Activated naive CD4-positive, alpha-beta T cell treated with Interleukin-2 at 50 U/mL for 16 hours (primary cell): Measurements from ENCODE around the gene FBXW4.

ENCODE experiments used
- DNase-seq: peaks from one replicate; pipeline ENCODE4 v3.0.0-alpha.2; 2020

The FBXW4 gene

DNA sequence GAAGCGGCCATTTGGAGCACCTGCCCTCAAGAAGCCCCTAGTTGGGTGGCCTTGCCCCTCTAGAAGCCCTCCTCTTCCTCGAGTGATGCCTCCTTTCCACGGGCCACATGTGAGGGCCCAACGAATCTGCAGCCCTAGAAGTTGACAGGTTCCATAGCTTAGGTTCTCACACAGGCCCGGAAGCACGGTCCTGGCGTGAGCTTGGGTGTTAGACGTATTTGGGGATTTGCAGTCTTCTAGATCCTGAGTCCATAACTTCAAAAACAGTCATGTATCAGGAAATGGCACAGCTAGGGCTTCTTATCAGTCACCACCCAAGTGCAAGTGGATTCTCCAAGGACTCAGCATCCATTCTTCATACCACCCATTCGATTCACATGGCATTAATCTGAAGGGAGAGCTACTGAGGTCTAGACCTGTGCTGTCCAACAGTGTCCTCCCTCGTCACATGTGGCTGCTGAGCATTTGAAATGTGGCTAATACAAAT is 477 bp upstream of the FBXW4 start:
- DNase-seq, result no peak

DNA sequence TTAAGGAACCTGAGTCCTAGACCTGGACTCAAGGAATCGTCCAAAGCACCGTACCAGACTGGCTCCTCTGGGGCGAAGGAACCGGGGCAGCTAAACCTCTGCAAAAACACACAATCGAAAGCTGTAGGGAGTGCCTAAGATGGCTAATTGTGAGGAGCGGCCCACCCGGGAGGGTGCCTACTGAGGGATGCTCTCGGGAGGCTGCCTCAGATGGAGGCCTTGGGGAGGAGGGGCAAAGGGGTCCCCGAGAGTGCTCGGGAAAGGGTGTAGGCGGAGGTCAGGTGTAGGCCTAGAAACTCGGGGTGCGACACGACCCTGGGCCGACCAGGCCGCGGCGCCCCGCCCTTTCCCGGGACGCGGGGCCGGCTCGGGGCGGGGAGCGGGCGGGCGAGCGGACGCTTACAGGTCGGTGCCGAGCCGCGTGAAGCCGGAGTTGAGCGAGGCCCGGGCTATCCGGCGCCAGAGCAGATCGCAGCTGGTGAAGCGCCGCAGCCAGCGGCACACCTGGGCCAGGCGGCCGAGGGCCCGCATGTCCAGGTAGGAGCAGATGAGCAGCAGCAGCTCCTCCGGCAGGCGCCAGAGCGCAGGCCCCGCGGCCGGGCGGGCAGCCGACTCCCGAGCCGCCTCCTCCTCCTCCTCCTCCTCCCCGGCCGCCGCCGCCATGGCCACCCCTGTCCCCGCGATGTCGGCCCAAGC is 844 bp downstream of the FBXW4 start:
- peak; percentile 67 for DNase-seq

DNA sequence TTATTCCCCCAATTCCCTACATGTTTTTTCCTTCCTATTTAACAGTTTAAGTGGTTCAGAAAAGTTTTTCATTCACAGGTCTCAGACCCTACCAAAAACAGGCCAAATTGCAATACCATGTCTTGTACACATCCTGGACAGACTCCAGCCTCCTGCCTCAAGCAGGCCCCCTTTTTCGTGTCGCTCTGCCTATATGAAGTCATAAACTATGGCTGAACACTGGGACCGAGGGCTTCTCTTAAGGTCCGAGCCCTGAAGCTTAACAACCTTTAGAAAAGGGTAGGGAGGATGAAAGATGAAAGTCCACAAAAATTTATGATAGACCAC is 1.4 kb downstream of the FBXW4 start:
- no peak for DNase-seq

DNA sequence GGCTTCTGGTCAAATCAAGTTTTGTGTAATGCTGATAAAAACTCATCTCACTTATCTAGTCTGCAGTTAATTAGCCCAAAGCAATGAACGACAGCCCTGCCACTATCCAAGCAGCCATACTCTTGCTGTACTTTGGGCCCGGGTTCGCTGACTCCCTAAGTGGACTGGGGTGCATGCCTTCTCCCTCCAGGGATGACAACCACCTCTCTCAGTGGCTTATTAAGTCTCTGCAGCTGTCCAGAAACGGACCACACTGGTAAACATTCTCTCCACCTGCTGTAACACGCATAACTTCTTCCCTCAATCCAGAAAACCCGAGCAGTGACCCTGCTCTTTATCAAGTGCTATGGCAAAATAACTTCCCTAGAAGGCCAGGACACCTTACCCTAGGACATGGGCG is 3.9 kb downstream of the FBXW4 start:
- no peak for DNase-seq

DNA sequence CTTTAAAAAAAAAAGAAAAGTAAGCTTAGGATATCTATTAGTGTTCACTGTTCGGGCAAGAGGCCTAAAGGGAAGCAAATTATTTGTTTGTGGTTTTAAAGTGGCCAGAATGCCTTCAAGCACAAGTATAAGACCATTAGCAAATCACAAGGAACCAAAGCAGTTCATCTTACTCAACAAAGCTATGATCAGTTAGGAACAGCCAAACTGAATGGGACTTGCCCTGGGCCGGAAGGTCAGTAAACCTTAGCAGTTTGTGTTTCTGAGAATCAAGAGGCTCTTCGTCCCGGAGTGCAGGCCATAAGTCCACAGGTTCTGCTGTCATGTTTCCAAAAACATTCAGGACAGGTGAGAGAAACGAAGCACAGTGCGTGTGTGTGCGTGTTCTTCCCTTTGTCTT is 4.5 kb downstream of the FBXW4 start:
- no peak for DNase-seq

DNA sequence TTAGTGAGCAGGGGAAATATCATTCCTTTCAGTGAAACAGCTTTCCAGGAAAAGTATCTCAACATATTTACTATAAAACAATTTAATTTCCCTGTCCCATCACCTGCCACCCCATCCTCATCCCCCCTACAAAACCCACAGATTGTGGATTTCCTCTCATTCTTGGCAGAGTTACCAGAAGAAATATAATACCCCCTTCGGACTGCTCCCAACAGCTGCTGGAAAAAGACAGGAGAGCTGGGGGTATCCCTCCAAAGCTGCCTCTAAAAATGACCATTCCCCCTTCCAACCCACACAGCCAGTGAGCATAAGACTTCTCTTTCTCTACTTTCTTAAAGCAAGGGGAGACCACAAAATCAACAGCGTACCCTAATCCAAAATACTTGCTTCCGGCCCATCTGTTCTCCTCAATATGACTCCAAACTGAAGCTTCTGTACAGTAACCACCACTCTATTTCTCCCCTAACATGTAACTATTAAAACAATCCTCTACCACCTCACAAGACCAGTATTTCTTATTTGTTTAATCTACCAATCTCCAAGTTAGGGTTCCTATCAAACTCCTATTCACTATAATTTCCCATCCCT is 7.8 kb downstream of the FBXW4 start:
- no peak for DNase-seq

DNA sequence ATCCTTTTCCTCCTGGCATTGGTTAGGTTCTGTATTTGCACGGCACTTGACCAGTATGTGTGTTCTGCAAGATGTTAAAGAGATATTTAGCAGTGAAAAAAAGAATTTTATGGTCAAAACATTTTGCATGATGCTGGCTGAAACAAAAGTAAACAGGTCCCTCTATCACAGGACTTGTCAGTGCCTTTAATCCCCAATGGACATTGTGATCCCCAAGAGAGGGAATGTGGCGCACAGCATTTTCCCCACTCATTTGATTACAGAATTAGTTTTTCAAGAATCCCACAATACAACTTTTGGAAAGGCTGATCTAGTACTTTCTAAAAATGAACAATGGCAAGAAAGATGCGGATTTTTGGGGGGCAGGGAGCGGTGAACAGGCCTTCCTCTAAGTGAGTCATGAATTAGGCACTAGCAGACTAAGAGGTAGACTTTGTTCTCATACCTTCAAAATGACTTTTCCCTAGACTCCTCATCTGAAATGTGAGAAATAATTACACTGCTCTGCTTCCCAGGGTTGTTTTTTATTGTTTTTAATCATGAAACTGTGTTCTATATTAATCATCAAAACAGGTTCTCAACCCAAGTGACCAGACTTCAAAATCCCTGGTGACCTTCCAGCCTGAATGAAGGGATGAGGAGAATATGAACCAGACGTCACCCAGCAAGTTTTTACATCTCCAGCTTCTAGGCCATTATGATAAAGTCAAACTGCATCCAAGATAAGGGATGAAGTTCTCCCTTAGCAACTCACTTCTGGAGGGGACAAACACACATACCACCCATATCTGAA is 8.6 kb downstream of the FBXW4 start:
- DNase-seq, result no peak

DNA sequence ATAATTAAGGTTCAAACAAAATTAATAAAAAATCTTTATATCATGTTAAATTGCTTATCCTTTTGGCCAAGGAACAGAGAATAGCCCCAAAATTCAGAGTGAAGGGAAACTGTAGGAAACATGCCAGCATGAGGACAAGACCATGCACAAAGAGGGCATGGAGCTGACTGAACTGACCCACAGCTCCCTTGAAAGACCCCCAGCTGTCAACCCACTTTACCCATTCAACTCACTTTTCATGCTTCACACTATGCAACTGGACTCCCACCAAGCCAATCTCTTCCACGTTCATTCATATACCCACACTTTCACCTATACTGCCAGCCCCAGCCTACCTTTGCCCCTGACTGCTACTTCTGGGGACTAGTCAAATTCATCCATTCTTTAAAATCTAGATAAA is 10.2 kb downstream of the FBXW4 start:
- no peak for DNase-seq

DNA sequence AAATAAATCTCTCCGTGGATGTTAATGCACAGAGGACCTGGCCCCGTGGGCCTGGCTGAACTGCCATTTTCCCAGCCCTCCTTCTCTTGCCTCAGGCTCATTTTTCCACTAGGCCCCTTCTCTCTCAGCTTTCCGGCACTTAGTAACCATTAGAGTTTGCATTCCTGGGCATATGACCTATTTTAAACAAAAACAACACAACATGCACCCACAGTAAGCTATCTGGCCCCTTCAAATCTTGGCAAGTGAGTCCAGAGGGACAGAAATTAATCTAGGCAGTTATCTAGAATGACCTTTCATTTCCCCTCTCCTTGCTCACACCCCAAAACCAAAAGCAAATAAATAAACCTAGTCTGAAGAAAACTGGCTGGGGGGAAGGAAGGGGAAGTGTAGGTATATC is 11.7 kb downstream of the FBXW4 start:
- no peak for DNase-seq

DNA sequence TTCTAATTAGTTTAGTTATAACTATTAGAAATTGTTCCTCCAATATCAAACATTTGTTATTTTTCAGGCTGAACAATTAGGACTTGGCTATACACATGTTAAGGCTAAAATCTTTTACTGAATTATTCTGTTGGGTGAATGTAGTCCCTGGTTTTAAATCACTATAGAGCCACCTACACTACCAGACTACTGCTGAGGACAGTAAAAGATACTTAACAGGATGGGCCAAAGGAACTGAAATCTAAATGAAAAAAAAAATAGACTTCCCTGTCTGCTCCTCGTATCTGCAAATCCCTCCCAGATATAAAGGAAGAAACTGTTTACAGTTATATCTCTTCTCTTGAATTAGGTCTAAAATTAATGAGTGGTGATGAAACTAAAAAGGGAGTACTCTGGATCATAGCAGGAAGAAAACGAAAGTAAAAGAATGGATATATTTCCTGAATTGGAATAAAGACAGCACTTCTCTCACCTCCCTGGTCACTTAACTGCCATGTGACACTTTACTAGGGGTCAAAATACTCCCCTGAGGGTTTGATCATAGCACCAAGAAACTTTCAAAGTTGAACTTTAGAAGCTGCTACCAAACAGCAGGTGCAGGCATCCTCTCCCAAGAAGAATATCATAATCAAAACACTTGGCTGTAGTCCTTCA is 12.7 kb downstream of the FBXW4 start:
- DNase-seq, result no peak

DNA sequence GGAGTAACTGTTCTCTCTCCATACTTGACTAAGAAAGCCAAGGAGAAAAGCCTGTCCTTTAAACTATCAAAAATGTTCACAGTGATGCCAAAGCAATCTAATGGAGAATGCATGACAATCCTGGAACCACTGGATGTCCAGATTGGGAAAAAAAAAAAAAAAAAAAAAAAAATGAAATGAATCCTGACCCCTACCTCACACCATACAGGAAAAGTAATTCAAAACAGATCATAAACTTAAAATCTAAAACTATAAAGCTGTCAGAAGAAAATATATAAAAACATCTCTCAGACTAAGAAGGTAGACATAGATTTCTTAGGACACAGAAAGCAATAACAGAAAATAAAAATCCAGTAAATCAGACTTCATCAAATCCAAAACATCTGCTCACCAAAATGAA is 18.4 kb downstream of the FBXW4 start:
- no peak for DNase-seq

DNA sequence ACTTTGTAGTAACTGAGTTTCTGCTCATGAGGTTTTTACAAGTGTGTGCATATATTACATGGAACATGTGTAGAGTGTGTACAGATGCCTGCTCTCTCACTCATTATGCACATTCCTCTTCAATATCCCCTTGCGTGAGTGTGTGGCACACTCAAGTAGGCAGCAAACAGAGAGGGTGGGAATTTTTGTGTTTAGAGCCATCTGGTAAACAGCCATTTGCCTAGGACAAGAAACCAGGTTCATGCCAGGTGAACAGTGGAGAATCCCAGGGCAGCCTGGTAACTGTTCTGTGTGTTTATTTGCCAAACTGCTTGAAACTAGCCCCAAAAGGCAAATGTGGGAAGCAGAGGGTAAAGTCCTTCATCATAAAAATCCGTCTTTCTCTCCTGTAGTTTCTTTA is 19.9 kb downstream of the FBXW4 start:
- DNase-seq, result no peak

DNA sequence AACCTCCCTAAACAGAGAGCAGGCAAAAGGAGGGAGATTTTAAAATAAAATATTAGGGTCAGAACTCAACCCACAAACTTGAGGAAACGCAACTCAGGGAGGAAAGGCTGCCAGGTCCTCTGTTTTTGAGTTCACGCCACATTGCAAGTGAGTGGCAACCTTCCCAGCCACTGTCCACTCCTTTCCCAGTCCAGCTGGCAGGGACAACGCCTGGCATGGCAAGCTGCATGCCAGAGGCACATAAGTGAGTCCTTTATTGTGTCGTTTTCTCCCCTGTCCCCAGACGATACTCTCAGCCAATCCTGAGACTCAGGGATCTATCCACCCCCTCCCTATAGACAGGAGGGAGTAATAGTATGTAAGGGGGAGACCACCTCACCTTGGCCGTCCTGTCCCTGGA is 22.4 kb downstream of the FBXW4 start:
- no peak for DNase-seq

DNA sequence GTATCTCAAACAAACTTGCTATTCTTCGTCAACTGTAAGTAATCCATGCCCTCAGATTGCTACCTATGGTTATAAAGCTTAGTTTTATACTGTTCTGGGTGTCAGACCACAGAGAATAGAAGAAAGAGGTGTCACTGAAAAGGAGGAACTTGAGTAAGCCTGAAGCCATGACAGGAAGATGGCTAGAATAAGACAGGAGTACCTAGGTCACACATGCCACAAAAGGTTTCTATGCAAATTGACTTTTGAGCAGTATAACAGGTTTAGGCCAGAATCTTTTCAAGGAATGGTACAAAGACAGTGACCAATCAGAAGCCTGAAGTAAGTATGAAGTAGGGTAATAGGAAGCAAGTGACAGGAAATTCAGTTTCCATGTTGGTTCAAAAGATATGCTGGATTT is 23.5 kb downstream of the FBXW4 start:
- no peak for DNase-seq

DNA sequence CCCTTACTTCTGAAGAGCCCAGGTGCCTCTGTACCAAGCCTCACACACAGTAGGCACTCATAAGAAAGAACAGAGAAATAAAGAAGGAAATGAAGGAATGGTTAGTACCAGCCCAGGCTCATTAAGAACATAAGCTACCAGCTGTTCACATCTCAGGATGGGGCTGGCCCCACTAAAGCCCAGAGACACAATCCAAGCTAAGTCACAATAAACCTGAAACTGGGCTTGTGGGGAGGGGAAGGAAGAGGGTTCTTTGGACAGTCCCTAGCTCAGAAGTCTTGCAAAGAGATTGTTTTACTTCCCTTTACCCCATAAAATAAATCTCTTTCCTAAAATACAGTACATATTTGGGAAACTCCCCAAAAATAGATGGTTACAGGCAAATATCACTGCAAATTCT is 24.3 kb downstream of the FBXW4 start:
- no peak for DNase-seq

DNA sequence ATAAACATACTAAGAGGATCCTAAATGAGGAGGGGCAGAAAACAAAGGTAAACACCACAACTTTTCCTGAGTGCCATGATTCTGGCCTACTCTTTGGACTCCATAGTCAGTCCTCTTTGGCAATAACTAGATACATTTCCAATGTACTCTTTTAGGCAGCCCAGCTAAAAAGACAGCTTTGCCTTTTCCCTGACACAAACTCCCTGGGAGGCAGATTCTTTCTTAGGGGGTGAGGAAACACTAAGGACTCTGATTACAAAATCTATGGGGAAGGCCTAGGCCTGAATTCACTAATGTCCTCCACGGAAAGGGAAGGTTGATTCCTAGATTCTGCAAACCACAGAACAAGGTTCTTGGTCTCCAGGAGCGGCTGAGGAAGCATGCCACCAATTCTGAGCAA is 25.8 kb downstream of the FBXW4 start:
- DNase-seq, result no peak

DNA sequence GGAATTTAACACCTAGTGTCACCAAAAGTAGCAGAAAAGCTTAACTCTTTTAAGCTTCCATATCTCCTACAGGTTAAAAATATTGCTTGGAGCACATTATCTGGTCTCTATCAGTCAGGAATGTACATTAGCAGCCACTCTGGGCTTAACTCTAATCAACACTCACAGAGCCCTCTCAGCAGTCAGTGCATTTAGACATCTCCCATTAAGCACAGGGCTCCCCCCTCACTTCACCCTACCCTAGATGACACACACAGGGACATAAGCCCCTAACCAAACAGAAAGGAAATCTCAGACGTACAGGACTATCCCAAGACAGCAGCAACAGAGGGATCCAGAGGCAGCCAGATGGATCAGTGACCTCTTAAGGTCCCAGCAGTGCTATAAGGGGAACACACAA is 26.4 kb downstream of the FBXW4 start:
- no peak for DNase-seq

DNA sequence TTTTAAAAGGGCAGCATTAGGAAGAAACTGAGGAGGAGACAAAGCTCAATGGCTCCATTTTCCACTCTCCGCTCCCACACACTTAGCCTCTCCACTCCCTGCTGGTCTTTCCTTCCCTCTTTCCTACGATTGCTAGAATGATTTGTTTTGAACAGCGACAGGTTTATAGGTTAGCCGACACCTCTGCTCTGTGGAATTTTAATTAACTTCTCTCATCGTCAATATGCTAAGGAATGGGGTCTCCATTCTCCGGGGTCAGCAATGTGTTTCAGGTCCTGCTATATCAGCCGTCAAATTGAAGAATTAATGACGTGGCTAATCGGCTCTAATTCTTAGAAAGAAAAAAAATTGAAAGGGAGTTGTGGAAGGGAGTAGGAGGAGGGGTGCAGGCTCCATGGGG is 28.9 kb downstream of the FBXW4 start:
- no peak for DNase-seq

DNA sequence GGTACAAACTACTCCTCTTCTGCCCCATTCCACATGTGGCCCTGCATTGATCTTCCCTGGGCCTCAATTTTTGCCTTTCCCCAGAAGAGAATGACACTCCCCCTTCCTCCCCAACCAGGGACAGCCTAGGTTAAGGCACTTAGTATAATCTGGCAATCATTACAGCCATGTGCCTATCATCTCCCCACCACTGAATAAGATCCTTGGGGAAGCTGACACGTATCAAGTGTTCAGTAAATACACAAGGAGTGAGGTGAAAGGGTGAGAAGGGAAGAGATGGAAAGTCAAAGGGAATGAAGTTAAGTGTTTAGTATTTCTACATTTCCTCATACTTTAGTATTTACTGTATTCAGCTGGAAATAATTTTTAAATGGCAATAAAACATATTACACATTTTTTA is 31.9 kb downstream of the FBXW4 start:
- no peak for DNase-seq

DNA sequence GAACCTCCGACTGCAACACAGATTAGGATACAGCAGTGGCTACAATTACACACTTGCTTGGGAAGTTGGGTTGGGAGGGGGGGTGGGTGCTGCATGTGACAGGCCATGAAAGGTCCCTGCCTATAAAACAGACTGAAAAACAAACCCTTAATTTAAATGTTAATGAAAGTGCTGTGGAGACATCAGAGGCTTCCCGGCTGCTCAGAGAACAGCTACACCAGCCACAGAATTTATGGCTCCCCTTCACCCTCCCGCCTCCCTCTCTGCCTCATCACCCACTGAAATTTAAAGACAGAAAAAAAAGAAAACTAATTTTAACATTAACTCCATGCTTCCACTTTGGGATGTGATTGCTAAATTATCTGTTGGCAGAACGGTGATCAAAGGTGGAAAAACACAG is 34.7 kb downstream of the FBXW4 start:
- no peak for DNase-seq

DNA sequence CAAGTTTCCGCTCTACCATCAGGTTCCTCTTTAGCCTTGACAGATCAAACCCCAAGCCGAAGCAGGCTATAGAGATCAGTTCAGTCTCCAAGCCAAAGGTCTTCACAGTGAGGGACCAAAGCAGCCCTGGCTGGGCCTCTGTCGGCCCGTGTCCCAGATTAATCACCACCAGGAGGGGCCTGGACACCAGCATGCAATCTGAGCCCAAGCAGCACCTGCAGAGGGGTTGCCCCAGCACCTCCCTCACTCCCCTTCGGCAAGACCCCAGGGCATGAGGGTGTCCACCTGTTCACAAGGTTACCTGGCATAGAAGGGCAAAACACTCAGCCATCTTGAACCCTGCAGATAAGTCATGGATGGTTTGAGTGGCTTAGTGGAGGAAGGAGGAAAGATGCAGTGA is 36.0 kb downstream of the FBXW4 start:
- no peak for DNase-seq

DNA sequence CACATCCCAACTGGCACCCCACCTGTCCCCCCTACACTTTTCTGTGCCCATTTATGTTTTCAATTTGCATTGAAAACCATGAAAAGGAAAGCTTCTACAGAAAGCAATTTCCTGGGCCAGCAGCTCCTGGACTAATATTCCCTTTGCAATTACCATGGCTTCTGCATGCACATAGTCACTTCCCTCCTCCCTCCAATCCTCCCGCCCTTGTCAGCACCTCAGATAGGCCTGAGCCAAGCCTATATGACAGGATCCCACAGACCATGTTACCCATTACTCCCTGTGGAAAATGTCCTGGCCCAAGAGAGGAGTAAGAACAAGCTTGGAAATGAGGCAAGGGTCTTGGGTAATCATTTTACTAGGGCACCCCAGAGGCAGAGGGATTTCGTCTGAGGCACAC is 38.1 kb downstream of the FBXW4 start:
- no peak for DNase-seq

DNA sequence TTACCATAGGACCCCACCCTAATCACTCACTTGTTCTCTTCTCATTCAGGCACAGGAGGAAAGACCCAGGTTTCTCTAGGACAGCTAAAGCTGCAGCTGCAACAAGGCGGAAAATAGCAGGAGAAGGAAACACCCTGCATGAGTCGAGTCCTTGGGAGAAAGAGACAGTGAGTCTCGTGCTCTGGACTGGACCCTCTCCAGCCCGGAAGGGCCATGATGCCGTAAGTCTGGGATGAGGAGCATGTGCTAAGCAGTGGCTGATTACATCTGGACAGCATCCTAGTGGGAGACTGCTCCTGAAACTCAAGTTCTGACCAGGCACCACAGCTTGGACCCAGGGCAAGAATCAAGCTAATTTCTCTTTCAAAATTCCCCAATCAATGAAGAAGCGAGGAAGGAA is 39.4 kb downstream of the FBXW4 start:
- no peak for DNase-seq

DNA sequence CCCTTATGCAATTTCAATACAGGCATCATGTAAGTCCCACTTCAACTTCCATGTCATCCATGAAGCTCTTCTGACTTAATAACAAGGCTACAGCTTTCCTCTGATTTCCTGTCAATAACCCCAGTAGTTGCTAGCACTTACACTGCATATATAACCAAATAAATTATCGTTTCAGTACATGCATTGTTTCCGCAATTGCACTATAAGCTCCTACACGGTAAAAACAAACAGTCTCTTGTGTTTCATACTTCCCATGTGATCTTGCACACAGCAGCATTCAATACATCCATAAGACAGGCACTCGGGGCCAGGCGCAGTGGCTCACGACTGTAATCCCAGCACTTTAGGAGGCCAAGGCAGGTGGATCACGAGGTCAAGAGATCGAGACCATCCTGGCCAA is 41.4 kb downstream of the FBXW4 start:
- DNase-seq, result no peak
